Keratinocyte (primary cell): ENCODE results near the gene ITPK1. TPM values are rescaled to one million over a fixed set of nuclear protein-coding genes. Genes with fewer than 3 reads are reported as not detected.
A peak's percentile ranks its signal among the peaks of the same experiment; 100 is the strongest.

Experiments
- DNase-seq: peaks from one replicate; pipeline ENCODE4 v3.0.0-alpha.2; 2011; ENCODE audit warnings: low read depth, missing footprints, low spot score
- FAIRE-seq: peaks from 2 replicates; lab custom pipeline; 2011; peaks lifted over from hg19 to GRCh38; lab: Jason Lieb, UNC
- H2AFZ ChIP-seq: 2 replicates; pipeline ENCODE4 v1.6.0; 2012; ENCODE audit warnings: low read length, control low read depth, inconsistent platforms; ENCODE audit not compliant: control insufficient read depth
- H3K27ac ChIP-seq: 2 replicates; pipeline ENCODE4 v1.5.1; 2011; ENCODE audit warnings: low read length; ENCODE audit not compliant: control insufficient read depth, insufficient read depth
- H3K27me3 ChIP-seq: 3 replicates; pipeline ENCODE4 v1.6.0; 2011; ENCODE audit warnings: low read length; ENCODE audit not compliant: control insufficient read depth, insufficient read depth; ENCODE audit errors: extremely low read depth
- H3K36me3 ChIP-seq, 2 experiments: 2 replicates in 1 of 2; 3 replicates in 1 of 2; pipeline ENCODE4 v1.5.1; 2011; ENCODE audit warnings: low read length in 2 of 2, mild to moderate bottlenecking in 1 of 2; ENCODE audit not compliant: control insufficient read depth in 2 of 2, insufficient read depth in 2 of 2; ENCODE audit errors: extremely low read depth in 1 of 2
- H3K4me1 ChIP-seq: 3 replicates; pipeline ENCODE4 v1.5.1; 2011; ENCODE audit warnings: low read length; ENCODE audit not compliant: control insufficient read depth, insufficient read depth; ENCODE audit errors: extremely low read depth
- H3K4me2 ChIP-seq: 3 replicates; pipeline ENCODE4 v1.6.0; 2011; ENCODE audit warnings: low read depth, low read length; ENCODE audit not compliant: control insufficient read depth, insufficient read depth; ENCODE audit errors: extremely low read depth
- H3K4me3 ChIP-seq, 3 experiments: fragments of 200-600 bp in 1 of 3; sonication (generic) in 1 of 3; 2 replicates in 2 of 3; 3 replicates in 1 of 3; pipeline ENCODE4 v1.5.1; 2011 to 2016; ENCODE audit warnings: low read length in 3 of 3, mild to moderate bottlenecking in 3 of 3, control low read depth in 2 of 3, inconsistent platforms in 1 of 3, low read depth in 1 of 3, mixed read lengths in 1 of 3, mixed run types in 1 of 3, moderate library complexity in 1 of 3; ENCODE audit not compliant: control insufficient read depth in 2 of 3, insufficient read depth in 2 of 3; ENCODE audit errors: extremely low read depth in 1 of 3
- H3K79me2 ChIP-seq: 2 replicates; pipeline ENCODE4 v1.6.0; 2012; ENCODE audit warnings: low read length; ENCODE audit not compliant: control insufficient read depth, insufficient read depth
- H3K9ac ChIP-seq: 3 replicates; pipeline ENCODE4 v1.6.0; 2011; ENCODE audit warnings: low read length; ENCODE audit not compliant: control insufficient read depth, insufficient read depth; ENCODE audit errors: extremely low read depth
- H3K9me1 ChIP-seq: 3 replicates; pipeline ENCODE4 v1.6.0; 2011; ENCODE audit warnings: low read length; ENCODE audit not compliant: control insufficient read depth, insufficient read depth; ENCODE audit errors: extremely low read depth
- H3K9me3 ChIP-seq: 2 replicates; pipeline ENCODE4 v1.5.1; 2012; ENCODE audit warnings: low read depth, low read length; ENCODE audit not compliant: control insufficient read depth
- H4K20me1 ChIP-seq: 3 replicates; pipeline ENCODE4 v1.6.0; 2011; ENCODE audit warnings: low read length; ENCODE audit not compliant: control insufficient read depth, insufficient read depth; ENCODE audit errors: extremely low read depth
- CTCF ChIP-seq, 3 experiments: IDR thresholded peaks in 1 of 3; conservative IDR thresholded peaks in 1 of 3; optimal IDR thresholded peaks in 1 of 3; 2 replicates in 2 of 3; 3 replicates in 1 of 3; pipeline versions ENCODE3 to v1.5.1; 2011; ENCODE audit warnings: low read length in 3 of 3, mild to moderate bottlenecking in 3 of 3, moderate library complexity in 2 of 3, control low read depth in 1 of 3, inconsistent platforms in 1 of 3; ENCODE audit not compliant: insufficient read depth in 2 of 3; ENCODE audit errors: extremely low read depth in 1 of 3
- EZH2 ChIP-seq: IDR thresholded peaks from one replicate; pipeline ENCODE4 v1.6.1; 2012; ENCODE audit warnings: inconsistent platforms, mild to moderate bottlenecking, low read length, moderate library complexity
- dilution Hi-C: fragments of 300-500 bp; cut with MboI; formaldehyde crosslinking; loops from one replicate; pipeline ENCODE4 v1.7.0; 2020; ENCODE audit warnings: low sequenced_read_pairs; ENCODE audit not compliant: extremely low pct_ligation_motif_present
- polyA plus RNA-seq, 5 experiments: library from polyadenylated mRNA; depleted of rRNA in 3 of 5; stranded (reverse) in 3 of 5; stranded (forward) in 1 of 5; unstranded in 1 of 5; fragments of >200 nt; gene quantifications; 1 replicate in 1 of 5; 2 replicates in 3 of 5; 3 replicates in 1 of 5; pipeline versions ENCODE4 v1.2.1 to v1.2.3, GENCODE V29; 2011 to 2012; ENCODE audit warnings: missing spikeins in 2 of 5, low read depth in 1 of 5, low replicate concordance in 1 of 5

Gene ITPK1
- polyA plus RNA-seq, 1 donor (not counting 4 experiments of a cell fraction or from before 2014, with no cell fraction given) = 67.8 TPM

- DNase-seq (no peak), FAIRE-seq (no peak)
- peaks cover 4 to 7% of the 10 kb centered on the region in 2 experiments for H3K36me3 ChIP-seq
- peaks cover 4% of the 10 kb centered on the region for H3K9me1 ChIP-seq
- dilution Hi-C loops = no loop called here
- TF ChIP-seq EZH2 (no peak), CTCF (optimal IDR thresholded peaks at IDR 0.05 in 1 of 3, IDR thresholded peaks at IDR 0.05 in 1 of 3, conservative IDR thresholded peaks at IDR 0.05 in 1 of 3; ENCODE audit: extremely low read depth in 1 of 3, insufficient read depth in 2 of 3, low read length in 3 of 3) (no peak)
- H3K4me1 ChIP-seq = peaks cover 15% of the 10 kb centered on the region
- peaks cover 6% of the 10 kb centered on the region for H4K20me1 ChIP-seq
- H2AFZ ChIP-seq = no peak overlapping the region
- H3K27ac ChIP-seq = no peak overlapping the region
- no peak overlapping the region for H3K4me2 ChIP-seq
- H3K9ac ChIP-seq = no peak overlapping the region
- no peak overlapping the region for H3K4me3 ChIP-seq
- no peaks in the 10 kb centered on the region for H3K27me3 ChIP-seq
- peaks cover 3% of the 10 kb centered on the region for H3K9me3 ChIP-seq
- no peaks in the 10 kb centered on the region for H3K79me2 ChIP-seq
Measured at GRCh38 chr14:92973798-92974372, 141.8 kb downstream of the ITPK1 start.

GRCh38 chr14:92973261-92973797 lies 142.4 kb downstream of the ITPK1 start:
- Histone ChIP-seq H3K4me1 (peaks cover 15% of the 10 kb centered on the region), H3K9me1 (peaks cover 4% of the 10 kb centered on the region), H3K9me3 (no peaks in the 10 kb centered on the region), H3K4me2 (no peak overlapping the region), H3K27me3 (no peaks in the 10 kb centered on the region), H3K4me3 (no peak overlapping the region), H2AFZ (no peak overlapping the region), H4K20me1 (peaks cover 8% of the 10 kb centered on the region), H3K27ac (no peak overlapping the region), H3K9ac (no peak overlapping the region), H3K36me3 (peaks cover 4 to 7% of the 10 kb centered on the region in 2 experiments), H3K79me2 (peaks cover 3% of the 10 kb centered on the region)
- dilution Hi-C loops = no loop called here
- FAIRE-seq = peak; percentile 9
- TF ChIP-seq CTCF (optimal IDR thresholded peaks at IDR 0.05 in 1 of 3, IDR thresholded peaks at IDR 0.05 in 1 of 3, conservative IDR thresholded peaks at IDR 0.05 in 1 of 3; ENCODE audit: extremely low read depth in 1 of 3, insufficient read depth in 2 of 3, low read length in 3 of 3) (peak; percentile 89 to 95 (median 93)), EZH2 (no peak)
- DNase-seq = peak; percentile 11
